ENCODE results near the gene SLC11A1. TPM values are rescaled to one million over a fixed set of nuclear protein-coding genes. Genes with fewer than 3 reads are reported as not detected.

SLC11A1 gene
- polyA plus RNA-seq, 3 donors: 184 to 2,019 (median 352) TPM

- Mint-ChIP-seq H3K27ac (no peak overlapping the region), H3K4me3 (no peak overlapping the region), H3K4me1 (peaks cover 2% of the 10 kb centered on the region), H3K27me3 (ENCODE audit: low read depth in 3 of 3) (peaks cover 1 to 7% (median 4%) of the 10 kb centered on the region in 3 donors), H3K9me3 (no peaks in the 10 kb centered on the region), H3K36me3 (no peaks in the 10 kb centered on the region)
- H3K27me3 ChIP-seq (ENCODE audit: control insufficient read depth in 2 of 2, insufficient read depth in 2 of 2, low read length in 2 of 2): no peaks in the 10 kb centered on the region
- DNase-seq: no peak
- H3K79me2 ChIP-seq (ENCODE audit: insufficient read depth, low read length): no peaks in the 10 kb centered on the region
- intact Hi-C loops (cut with micrococcal nuclease): no loop called here
- WGBS (ENCODE audit: insufficient coverage): 96% methylated on average over 3 of the region's 8 CpGs
- H3K27ac ChIP-seq (ENCODE audit: low read depth in 1 of 2, low read length in 2 of 2): no peak overlapping the region
- H2AFZ ChIP-seq (ENCODE audit: insufficient read depth, low read depth, low read length, poor library complexity, severe bottlenecking): no peak overlapping the region
- no peak overlapping the region for H3K4me2 ChIP-seq (replicated peaks; ENCODE audit: extremely low read depth, low read length, poor library complexity, severe bottlenecking)
- no peaks in the 10 kb centered on the region for H3K4me1 ChIP-seq (ENCODE audit: control insufficient read depth in 1 of 2, insufficient read depth in 2 of 2, low read length in 2 of 2)
- no peaks in the 10 kb centered on the region for H3K9me3 ChIP-seq (replicated peaks in 1 of 2; ENCODE audit: control insufficient read depth in 1 of 2, insufficient read depth in 1 of 2, low read length in 2 of 2)
- H4K20me1 ChIP-seq (ENCODE audit: insufficient read depth, low read length): no peaks in the 10 kb centered on the region
- no peaks in the 10 kb centered on the region for H3K36me3 ChIP-seq (replicated peaks in 1 of 2; ENCODE audit: control insufficient read depth in 1 of 2, insufficient read depth in 2 of 2, low read length in 2 of 2)
- no peak overlapping the region for H3K9ac ChIP-seq (ENCODE audit: insufficient read depth, low read length, poor library complexity, severe bottlenecking)
- TF ChIP-seq, protein P1, sequence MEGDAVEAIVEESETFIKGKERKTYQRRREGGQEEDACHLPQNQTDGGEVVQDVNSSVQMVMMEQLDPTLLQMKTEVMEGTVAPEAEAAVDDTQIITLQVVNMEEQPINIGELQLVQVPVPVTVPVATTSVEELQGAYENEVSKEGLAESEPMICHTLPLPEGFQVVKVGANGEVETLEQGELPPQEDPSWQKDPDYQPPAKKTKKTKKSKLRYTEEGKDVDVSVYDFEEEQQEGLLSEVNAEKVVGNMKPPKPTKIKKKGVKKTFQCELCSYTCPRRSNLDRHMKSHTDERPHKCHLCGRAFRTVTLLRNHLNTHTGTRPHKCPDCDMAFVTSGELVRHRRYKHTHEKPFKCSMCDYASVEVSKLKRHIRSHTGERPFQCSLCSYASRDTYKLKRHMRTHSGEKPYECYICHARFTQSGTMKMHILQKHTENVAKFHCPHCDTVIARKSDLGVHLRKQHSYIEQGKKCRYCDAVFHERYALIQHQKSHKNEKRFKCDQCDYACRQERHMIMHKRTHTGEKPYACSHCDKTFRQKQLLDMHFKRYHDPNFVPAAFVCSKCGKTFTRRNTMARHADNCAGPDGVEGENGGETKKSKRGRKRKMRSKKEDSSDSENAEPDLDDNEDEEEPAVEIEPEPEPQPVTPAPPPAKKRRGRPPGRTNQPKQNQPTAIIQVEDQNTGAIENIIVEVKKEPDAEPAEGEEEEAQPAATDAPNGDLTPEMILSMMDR (IDR thresholded peaks at IDR 0.05): no peak
- no peak overlapping the region for H3K4me3 ChIP-seq (replicated peaks in 1 of 3; ENCODE audit: low read depth in 2 of 3, low read length in 3 of 3)
These were observed 50.7 kb downstream of the SLC11A1 start for GRCh38 chr2:218432676-218433365.

- no peaks in the 10 kb centered on the region for H4K20me1 ChIP-seq (ENCODE audit: insufficient read depth, low read length)
- intact Hi-C loops (cut with micrococcal nuclease): no loop called here
- H3K4me1 ChIP-seq (ENCODE audit: control insufficient read depth in 1 of 2, insufficient read depth in 2 of 2, low read length in 2 of 2): peaks cover 6 to 11% of the 10 kb centered on the region in 2 donors
- DNase-seq: no peak
- no peak overlapping the region for H3K4me3 Mint-ChIP-seq
- H2AFZ ChIP-seq (ENCODE audit: insufficient read depth, low read depth, low read length, poor library complexity, severe bottlenecking): no peak overlapping the region
- no peaks in the 10 kb centered on the region for H3K27me3 ChIP-seq (ENCODE audit: control insufficient read depth in 2 of 2, insufficient read depth in 2 of 2, low read length in 2 of 2)
- H3K4me2 ChIP-seq (replicated peaks; ENCODE audit: extremely low read depth, low read length, poor library complexity, severe bottlenecking): no peak overlapping the region
- peaks cover 1 to 7% (median 4%) of the 10 kb centered on the region in 3 donors for H3K27me3 Mint-ChIP-seq (ENCODE audit: low read depth in 3 of 3)
- no peak overlapping the region for H3K4me3 ChIP-seq (replicated peaks in 1 of 3; ENCODE audit: low read depth in 2 of 3, low read length in 3 of 3)
- no peaks in the 10 kb centered on the region for H3K9me3 ChIP-seq (replicated peaks in 1 of 2; ENCODE audit: control insufficient read depth in 1 of 2, insufficient read depth in 1 of 2, low read length in 2 of 2)
- TF ChIP-seq, protein P1 (IDR thresholded peaks at IDR 0.05): no peak
- H3K36me3 ChIP-seq (replicated peaks in 1 of 2; ENCODE audit: control insufficient read depth in 1 of 2, insufficient read depth in 2 of 2, low read length in 2 of 2): no peaks in the 10 kb centered on the region
- H3K27ac Mint-ChIP-seq: no peak overlapping the region
- peaks cover 15% of the 10 kb centered on the region for H3K4me1 Mint-ChIP-seq
- H3K9me3 Mint-ChIP-seq: no peaks in the 10 kb centered on the region
- no peaks in the 10 kb centered on the region for H3K36me3 Mint-ChIP-seq
- H3K9ac ChIP-seq (ENCODE audit: insufficient read depth, low read length, poor library complexity, severe bottlenecking): no peak overlapping the region
- H3K27ac ChIP-seq (ENCODE audit: low read depth in 1 of 2, low read length in 2 of 2): no peak overlapping the region
- 94% methylated on average over 7 of the region's 9 CpGs for WGBS (ENCODE audit: insufficient coverage)
- no peaks in the 10 kb centered on the region for H3K79me2 ChIP-seq (ENCODE audit: insufficient read depth, low read length)
These were observed 52.4 kb downstream of the SLC11A1 start for GRCh38 chr2:218434456-218434855.

Data from CD14-positive monocyte (primary cell).